Posterior cingulate gyrus (tissue), 11 donors: ENCODE results near the gene RNF152.

Source experiments
- DNase-seq, 10 donors: peaks; one replicate each; pipeline versions ENCODE4 v3.0.0 to v3.0.0-alpha.2; 2020 to 2021; ENCODE audit warnings: mixed read lengths in 3 of 10
- intact Hi-C: fragments of 100-400 bp; cut with DNase I; formaldehyde crosslinking; loops from one replicate; pipeline ENCODE4 v1.15.1; 2023

RNF152 gene

GRCh38 chr18:61892683-61893308 lies at the start of gene RNF152:
Gene RNF152 (minus strand): TSS chr18:61893007. CDS start chr18:61816463, 76,544 bp downstream.
- DNase-seq = peak in 6 of 10 donors; percentile 17 to 87 (median 56)
- intact Hi-C loops = loop anchor here (10.0 kb wide), 2 partner anchors 242 to 568 kb away; no protein-coding TSS in a partner anchor

DNA sequence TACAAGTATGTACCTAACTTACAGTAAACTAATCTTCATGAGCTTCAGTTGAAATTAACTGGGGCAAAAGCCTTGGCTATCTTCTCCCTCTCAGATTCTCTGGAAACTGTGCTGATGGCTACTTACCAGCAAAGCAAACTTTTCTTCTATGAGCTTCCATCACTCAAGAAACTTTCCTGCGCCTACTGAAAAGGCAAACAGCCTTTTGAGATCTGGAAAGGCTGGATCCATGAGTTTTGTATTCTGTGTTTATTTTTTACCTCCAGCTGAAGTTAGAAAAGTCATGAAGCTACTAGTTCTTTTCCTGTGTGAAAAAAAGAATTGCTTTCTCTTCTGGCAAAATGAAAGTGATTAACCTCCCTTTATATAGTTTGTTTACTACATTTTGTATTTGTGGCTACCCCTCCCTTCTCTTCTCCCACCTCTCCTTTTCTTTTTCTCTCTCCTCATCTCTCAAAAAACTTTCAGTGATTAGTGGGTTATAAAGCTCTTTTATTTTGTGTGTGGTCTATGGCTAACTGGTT lies 49.2 kb upstream of the RNF152 start:
- DNase-seq = no peak
- intact Hi-C loops = no loop called here

GRCh38 chr18:61939046-61939674 lies 46.4 kb upstream of the RNF152 start:
- intact Hi-C loops = no loop called here
- DNase-seq = no peak

DNA sequence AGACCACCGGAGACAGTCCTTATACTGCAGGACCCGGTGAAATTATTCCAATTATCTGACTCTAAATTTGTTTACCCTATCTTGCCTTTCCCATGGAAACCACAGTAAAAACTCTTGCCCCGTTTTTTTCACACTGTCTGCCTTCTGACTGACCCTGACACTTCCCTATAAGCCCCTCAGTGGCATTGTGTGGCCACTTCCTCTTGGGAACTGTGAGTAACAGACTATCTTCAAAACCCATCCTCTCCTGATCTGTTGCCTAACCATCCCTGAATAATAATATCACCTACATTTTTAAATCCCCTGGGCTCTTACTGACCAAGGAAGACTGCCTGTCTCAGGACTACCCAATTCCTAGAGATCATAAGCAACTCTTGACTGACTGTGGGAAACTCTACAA lies 42.6 kb upstream of the RNF152 start:
- no peak for DNase-seq
- intact Hi-C loops = no loop called here

DNA sequence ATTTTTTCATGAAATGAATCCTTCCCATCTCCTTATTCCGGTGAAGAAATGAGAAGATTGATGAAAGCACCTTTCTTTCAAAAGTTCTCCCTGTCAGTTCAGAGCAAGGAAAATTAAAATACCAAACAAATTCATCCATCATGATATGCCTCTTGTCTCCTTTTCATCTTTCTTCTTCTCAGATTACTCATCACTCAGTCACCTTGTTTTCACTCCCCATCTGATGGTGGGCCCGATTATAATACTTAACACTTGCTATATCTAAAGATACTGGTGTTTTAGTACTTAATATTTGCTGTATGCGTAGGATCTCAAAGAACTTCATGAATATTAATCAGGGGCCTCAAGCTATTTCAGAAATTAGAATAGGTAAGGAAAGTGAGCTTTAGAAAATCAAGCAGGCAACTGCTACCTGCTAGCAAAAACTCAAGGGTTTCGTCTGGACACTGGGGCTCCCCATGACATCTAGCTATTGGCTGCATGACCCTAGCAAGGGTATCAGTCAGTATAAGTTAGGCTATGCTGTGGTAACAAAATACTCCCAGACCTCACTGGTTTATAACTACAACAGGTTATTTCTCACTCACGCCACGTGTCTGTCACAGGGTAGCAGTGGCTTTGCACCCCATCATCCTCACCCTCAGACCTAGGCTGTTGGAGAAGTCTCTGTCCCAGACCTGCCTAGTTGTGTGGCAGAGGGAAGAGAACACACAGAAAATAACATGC lies 39.0 kb upstream of the RNF152 start:
- intact Hi-C loops = no loop called here
- DNase-seq = no peak

DNA sequence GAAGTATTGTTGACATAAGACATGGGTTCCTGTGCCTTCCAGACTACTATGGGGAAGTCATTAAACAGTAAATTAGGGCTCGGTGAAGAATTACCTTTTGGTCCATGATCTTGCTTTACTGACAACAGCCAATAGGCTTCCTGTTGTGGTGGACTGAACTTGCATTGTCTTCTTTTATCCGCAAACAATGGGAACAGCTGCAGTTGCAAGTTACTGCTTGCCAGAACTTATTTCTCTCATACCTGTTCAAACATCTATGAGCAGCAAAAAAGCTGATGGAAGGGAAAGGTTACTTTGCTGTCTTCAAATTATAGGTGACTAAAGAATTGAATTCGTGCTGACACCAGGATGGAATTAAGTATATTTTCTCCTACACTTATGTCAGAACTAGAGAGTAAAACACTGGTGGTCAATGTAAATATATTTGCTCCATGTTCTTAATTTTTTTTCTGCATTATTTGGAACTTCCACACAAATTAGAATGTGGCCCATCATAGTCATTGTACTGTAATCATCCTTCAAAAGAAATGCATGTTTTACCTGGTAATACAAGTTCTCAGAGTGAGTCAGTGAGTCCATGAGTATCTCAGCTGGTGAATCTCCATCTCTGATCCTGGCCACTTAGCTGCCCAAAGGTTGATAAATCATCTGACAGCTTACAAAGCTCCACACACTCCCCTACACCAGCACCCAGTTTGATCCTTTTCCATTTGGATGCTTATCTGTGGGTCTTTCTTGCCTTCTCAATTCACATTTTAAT lies 37.3 kb upstream of the RNF152 start:
- no peak for DNase-seq
- intact Hi-C loops = no loop called here

- no peak for DNase-seq
- intact Hi-C loops = no loop called here
These were observed 33.7 kb upstream of the RNF152 start for GRCh38 chr18:61926532-61926931.

GRCh38 chr18:61924550-61924949 lies 31.7 kb upstream of the RNF152 start:
- intact Hi-C loops = no loop called here
- DNase-seq = no peak

DNA sequence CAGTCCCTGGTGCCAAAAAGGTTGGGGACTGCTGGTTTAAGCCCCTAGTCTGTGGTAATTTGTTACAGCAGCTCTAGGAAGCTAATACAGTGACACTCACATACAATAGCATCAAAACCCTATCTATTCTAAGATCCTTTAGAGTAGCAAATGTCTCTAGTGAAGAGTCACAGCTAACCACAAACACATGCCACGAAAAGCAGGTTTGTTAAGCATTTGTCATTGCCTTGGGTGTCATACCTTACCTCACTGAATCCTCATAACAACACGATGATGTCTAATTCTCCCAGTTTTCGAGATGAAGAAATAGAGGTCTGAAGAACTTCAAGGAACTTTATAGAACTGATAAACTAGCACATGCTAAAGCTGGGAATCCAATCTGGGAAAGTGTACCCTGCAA lies 29.6 kb upstream of the RNF152 start:
- intact Hi-C loops = no loop called here
- no peak for DNase-seq

DNA sequence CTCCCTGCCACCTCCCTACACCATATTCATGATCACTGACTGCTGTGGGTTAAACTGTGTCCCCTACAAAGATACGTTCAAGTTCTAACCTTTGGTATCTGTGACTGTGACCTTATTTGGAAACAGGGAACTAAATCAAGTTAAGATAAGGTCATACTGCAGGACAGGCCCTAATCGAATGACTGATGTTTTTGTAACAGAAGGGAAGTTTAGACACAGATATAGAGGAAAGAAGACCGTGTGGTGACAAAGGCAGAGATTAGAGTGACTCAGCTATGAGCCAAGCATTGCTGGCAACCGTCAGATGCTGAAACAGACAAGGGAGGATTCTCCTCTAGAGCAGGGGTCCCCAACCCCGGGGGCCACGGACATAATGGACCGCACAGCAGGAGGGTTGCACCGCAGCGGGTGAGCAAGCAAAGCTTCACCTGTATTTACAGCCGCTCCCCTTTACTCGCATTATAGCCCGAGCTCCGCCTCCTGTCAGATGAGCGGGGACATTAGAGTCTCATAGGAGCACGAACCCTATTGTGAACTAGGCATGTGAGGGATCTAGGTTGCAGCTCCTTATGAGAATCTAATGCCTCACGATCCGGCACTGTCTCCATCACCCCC lies 28.9 kb upstream of the RNF152 start:
- no peak for DNase-seq
- intact Hi-C loops = no loop called here

GRCh38 chr18:61917818-61918217 lies 25.0 kb upstream of the RNF152 start:
- DNase-seq = no peak
- intact Hi-C loops = no loop called here

DNA sequence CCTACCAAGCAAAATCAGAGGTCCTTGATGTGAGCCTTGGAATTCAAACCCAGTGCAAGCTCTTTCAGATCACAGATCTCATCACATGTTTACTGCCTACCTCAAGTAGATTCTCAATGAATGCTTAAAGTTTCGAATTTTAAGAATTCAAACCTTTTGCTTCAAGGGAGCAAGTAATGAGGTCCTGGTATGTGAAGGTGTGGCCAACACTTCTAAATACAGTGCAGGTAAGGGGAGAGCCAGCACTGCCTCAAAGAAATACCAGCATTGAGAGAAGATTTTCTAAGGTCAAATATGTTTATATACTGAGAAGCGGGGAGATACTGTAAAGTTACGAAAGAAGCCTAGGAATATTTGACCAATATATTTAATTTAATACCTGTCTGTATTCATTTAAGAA lies 19.7 kb upstream of the RNF152 start:
- intact Hi-C loops = no loop called here
- no peak for DNase-seq

- intact Hi-C loops = no loop called here
- no peak for DNase-seq
These were observed 17.3 kb upstream of the RNF152 start for GRCh38 chr18:61910101-61910500.

- intact Hi-C loops = no loop called here
- no peak for DNase-seq
These were observed 15.9 kb upstream of the RNF152 start for GRCh38 chr18:61908661-61909060.

DNA sequence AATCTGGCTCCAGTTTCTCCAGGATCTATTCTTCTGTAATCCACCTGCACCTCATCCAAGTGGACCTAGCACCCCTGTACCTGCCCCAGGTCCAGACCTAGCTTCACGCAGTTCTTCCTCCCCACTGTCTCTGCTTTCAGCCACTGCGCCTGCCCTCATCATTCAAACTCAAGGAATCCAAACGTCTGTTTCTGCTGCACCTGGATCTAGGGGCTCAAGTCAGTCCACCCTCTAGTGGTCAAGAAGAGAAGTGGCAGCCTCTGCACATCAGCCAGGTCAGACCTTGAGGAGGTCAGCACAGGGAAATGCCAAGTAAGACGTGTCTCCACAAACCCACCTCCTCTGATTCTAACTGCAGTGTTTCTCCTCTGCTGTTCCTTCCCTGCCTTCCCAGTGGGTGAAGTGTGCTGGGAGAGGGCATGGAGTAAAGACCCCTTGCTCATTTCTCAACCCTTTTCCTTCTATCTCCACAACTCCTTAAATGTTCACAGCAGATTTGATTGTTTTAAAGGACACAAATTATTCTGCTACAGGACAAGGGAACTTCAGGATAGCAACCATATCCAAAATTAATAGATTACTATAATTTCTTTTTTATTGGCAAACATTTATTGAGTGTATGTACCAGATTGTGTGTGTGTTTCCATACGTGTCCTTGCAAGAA lies 8.6 kb upstream of the RNF152 start:
- intact Hi-C loops = no loop called here
- peak in 1 of 10 donors; percentile 15 for DNase-seq

GRCh38 chr18:61900504-61901281 lies 7.9 kb upstream of the RNF152 start:
- DNase-seq = no peak
- intact Hi-C loops = no loop called here

GRCh38 chr18:61898640-61899101 lies 5.9 kb upstream of the RNF152 start:
- DNase-seq = no peak
- intact Hi-C loops = loop anchor here (10.0 kb wide), 2 partner anchors 236 to 574 kb away; no protein-coding TSS in a partner anchor

- intact Hi-C loops = loop anchor here (10.0 kb wide), 2 partner anchors 238 to 572 kb away; no protein-coding TSS in a partner anchor
- DNase-seq = no peak
These were observed 4.0 kb upstream of the RNF152 start for GRCh38 chr18:61896757-61897156.

DNA sequence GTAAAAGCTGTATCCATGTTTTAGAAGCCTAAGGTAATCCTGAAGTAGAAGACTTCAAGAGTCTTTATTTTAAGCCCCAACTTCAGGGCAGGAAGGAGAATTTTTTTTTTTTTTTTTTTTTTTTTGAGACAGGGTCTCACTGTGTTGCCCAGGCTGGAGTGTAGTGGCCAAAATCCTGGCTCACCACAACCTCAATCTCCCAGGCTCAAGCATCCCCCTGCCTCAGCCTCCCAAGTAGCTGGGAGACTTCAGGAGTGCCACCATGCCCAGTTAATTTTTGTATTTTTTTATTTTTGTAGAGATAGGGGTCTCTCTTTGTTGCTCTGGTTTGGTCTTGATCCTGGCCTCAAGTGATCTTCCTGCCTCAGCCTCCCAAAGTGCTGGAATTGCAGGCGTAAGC lies 3.3 kb upstream of the RNF152 start:
- no peak for DNase-seq
- intact Hi-C loops = loop anchor here (10.0 kb wide), 2 partner anchors 239 to 571 kb away; no protein-coding TSS in a partner anchor
